GM23338 (cell line): ENCODE measurements around the gene GPR89B. TPM values are rescaled to one million over a fixed set of nuclear protein-coding genes. Genes with fewer than 3 reads are reported as not detected.

ENCODE experiments used
- ATAC-seq: fragments of 200-7000 bp; cut with Tn5 transposase; 3 replicates; pipeline ENCODE4 v1.9.1; 2020
- DNase-seq: peaks from one replicate; pipeline ENCODE4 v3.0.0-alpha.2; 2015; ENCODE audit warnings: low spot score
- H2AFZ ChIP-seq: fragments of 200-600 bp; sonication (generic); 2 replicates; pipeline ENCODE4 v1.8.0; 2016; ENCODE audit warnings: antibody characterized with exemption, mild to moderate bottlenecking, moderate library complexity
- H3F3A ChIP-seq: fragments of 200-600 bp; sonication (generic); replicated peaks from 2 replicates; pipeline ENCODE4 v1.8.0; 2017; ENCODE audit warnings: antibody characterized with exemption, mixed run types, low read depth
- H3K27ac ChIP-seq: fragments of 200-600 bp; sonication (generic); 2 replicates; pipeline ENCODE4 v1.6.1; 2016; ENCODE audit warnings: low read depth
- H3K27me3 ChIP-seq: fragments of 200-600 bp; sonication (generic); 2 replicates; pipeline ENCODE4 v1.8.0; 2016; ENCODE audit warnings: mild to moderate bottlenecking, mixed run types, moderate library complexity; ENCODE audit not compliant: insufficient read depth
- H3K36me3 ChIP-seq: fragments of 200-600 bp; sonication (generic); 2 replicates; pipeline ENCODE4 v1.8.0; 2016; ENCODE audit warnings: mild to moderate bottlenecking; ENCODE audit not compliant: insufficient read depth
- H3K4me1 ChIP-seq: fragments of 200-600 bp; sonication (generic); 2 replicates; pipeline ENCODE4 v1.8.0; 2016; ENCODE audit warnings: mild to moderate bottlenecking, moderate library complexity; ENCODE audit not compliant: insufficient read depth
- H3K4me2 ChIP-seq: fragments of 200-600 bp; sonication (generic); 2 replicates; pipeline ENCODE4 v1.7.1; 2017; ENCODE audit warnings: mixed run types
- H3K4me3 ChIP-seq: fragments of 200-600 bp; sonication (generic); 2 replicates; pipeline ENCODE4 v1.6.1; 2016; ENCODE audit warnings: mixed run types
- H3K79me2 ChIP-seq: fragments of 200-600 bp; sonication (generic); replicated peaks from 2 replicates; pipeline ENCODE4 v1.8.0; 2017; ENCODE audit warnings: mild to moderate bottlenecking; ENCODE audit not compliant: insufficient read depth
- H3K9me2 ChIP-seq: fragments of 200-600 bp; sonication (generic); 2 replicates; pipeline ENCODE4 v1.8.0; 2017; ENCODE audit not compliant: insufficient read depth
- H4K20me1 ChIP-seq: fragments of 200-600 bp; sonication (generic); replicated peaks from 2 replicates; pipeline ENCODE4 v1.8.0; 2017; ENCODE audit warnings: mild to moderate bottlenecking; ENCODE audit not compliant: insufficient read depth
- H3K27ac Mint-ChIP-seq: 2 replicates; pipeline ENCODE4 v1.8.0; 2020; ENCODE audit warnings: inconsistent platforms, mild to moderate bottlenecking, moderate library complexity, mixed read lengths
- H3K27me3 Mint-ChIP-seq: 3 replicates; pipeline ENCODE4 v1.8.0; 2022; ENCODE audit warnings: low read depth, mild to moderate bottlenecking, moderate library complexity, mixed read lengths, inconsistent platforms; ENCODE audit not compliant: insufficient read depth, poor library complexity
- H3K36me3 Mint-ChIP-seq: 3 replicates; pipeline ENCODE4 v1.8.0; 2021; ENCODE audit warnings: low read depth, mild to moderate bottlenecking, inconsistent platforms, moderate library complexity, mixed read lengths
- H3K4me1 Mint-ChIP-seq: 3 replicates; pipeline ENCODE4 v1.8.0; 2020; ENCODE audit warnings: mild to moderate bottlenecking, inconsistent platforms, mixed read lengths
- H3K4me3 Mint-ChIP-seq: 3 replicates; pipeline ENCODE4 v1.8.0; 2021; ENCODE audit warnings: moderate library complexity, mild to moderate bottlenecking, inconsistent platforms, mixed read lengths
- H3K9me3 Mint-ChIP-seq: 3 replicates; pipeline ENCODE4 v1.8.0; 2020; ENCODE audit warnings: moderate library complexity, mild to moderate bottlenecking, inconsistent platforms, mixed read lengths
- EZH2 ChIP-seq: fragments of 200-600 bp; sonication (generic); IDR thresholded peaks from one replicate; pipeline ENCODE4 v1.8.0; 2017; ENCODE audit warnings: antibody characterized with exemption, mild to moderate bottlenecking, low read depth; ENCODE audit not compliant: unreplicated experiment
- JUNB ChIP-seq: IDR thresholded peaks from one replicate; pipeline ENCODE4 v1.6.1; 2016; ENCODE audit warnings: antibody characterized with exemption; ENCODE audit not compliant: unreplicated experiment
- REST ChIP-seq: IDR thresholded peaks from one replicate; pipeline ENCODE4 v1.6.1; 2018; ENCODE audit warnings: antibody characterized with exemption; ENCODE audit not compliant: unreplicated experiment
- ZNF114 ChIP-seq: fragments of 250-450 bp; sonication (Bioruptor Pico); IDR thresholded peaks from 2 replicates; pipeline ENCODE4 v1.5.0; 2020; ENCODE audit warnings: mild to moderate bottlenecking, moderate library complexity
- ZNF462 ChIP-seq: fragments of 250-450 bp; sonication (Bioruptor Pico); IDR thresholded peaks from 2 replicates; pipeline ENCODE4 v1.5.0; 2020; ENCODE audit warnings: mild to moderate bottlenecking, moderate library complexity
- polyA plus RNA-seq: library from polyadenylated mRNA; unstranded; fragments of >200 nt; fragmentation: Nextera tagmentation; extraction: Ambion mirVana; gene quantifications from 2 replicates; pipeline ENCODE4 v1.2.1, GENCODE V29; 2016
- total RNA-seq: library from RNA; depleted of rRNA; stranded (reverse); fragments of >200 nt; shearing (Covaris generic); gene quantifications from 2 replicates; pipeline ENCODE4 v1.2.3, GENCODE V29; 2014

Gene GPR89B
- total and polyA plus RNA-seq, 2 experiments from 2014 or later = 25.7 to 27.7 TPM

- Histone ChIP-seq H3K9me2 (no peaks in the 10 kb centered on the region), H2AFZ (no peak overlapping the region), H3F3A (no peaks in the 10 kb centered on the region), H3K27ac (no peak overlapping the region), H3K4me3 (no peak overlapping the region), H3K4me1 (no peaks in the 10 kb centered on the region), H3K4me2 (no peak overlapping the region), H3K27me3 (no peaks in the 10 kb centered on the region), H3K36me3 (no peaks in the 10 kb centered on the region), H4K20me1 (no peaks in the 10 kb centered on the region), H3K79me2 (no peaks in the 10 kb centered on the region)
- DNase-seq (no peak), ATAC-seq (no peak)
- H3K27ac Mint-ChIP-seq = no peak overlapping the region
- TF ChIP-seq ZNF114 (CRISPR knock-in tag) = no peak
- TF ChIP-seq REST = no peak
- TF ChIP-seq EZH2 = no peak
- TF ChIP-seq ZNF462 = no peak
- TF ChIP-seq JUNB = no peak
- no peak overlapping the region for H3K4me3 Mint-ChIP-seq
- no peaks in the 10 kb centered on the region for H3K27me3 Mint-ChIP-seq
- H3K4me1 Mint-ChIP-seq = no peaks in the 10 kb centered on the region
- no peaks in the 10 kb centered on the region for H3K9me3 Mint-ChIP-seq
- no peaks in the 10 kb centered on the region for H3K36me3 Mint-ChIP-seq
Measured at GRCh38 chr1:147907786-147908509, 20.3 kb upstream of the GPR89B start.
